GM12864 (cell line): ENCODE data around the gene SCMH1.

Experiments
- DNase-seq: peaks from one replicate; pipeline ENCODE4 v3.0.0-alpha.2; 2011; ENCODE audit warnings: low read depth
- H3K4me3 ChIP-seq: 2 replicates; pipeline ENCODE4 v1.5.1; 2011; ENCODE audit warnings: mild to moderate bottlenecking, low read depth, low read length, control low read depth
- CTCF ChIP-seq: IDR thresholded peaks from 2 replicates; pipeline ENCODE4 v1.5.1; 2011; ENCODE audit warnings: low read depth, mild to moderate bottlenecking, moderate library complexity, low read length, control low read depth, inconsistent platforms; ENCODE audit errors: missing control alignments

Gene SCMH1

GRCh38 chr1:41030872-41031616 lies 211.1 kb downstream of the SCMH1 start:
- DNase-seq: no peak
- TF ChIP-seq CTCF: no peak
- H3K4me3 ChIP-seq: no peak overlapping the region

- no peak overlapping the region for H3K4me3 ChIP-seq
- no peak for TF ChIP-seq CTCF
- DNase-seq: no peak
These were observed 214.0 kb downstream of the SCMH1 start for GRCh38 chr1:41028034-41028642.

- no peak overlapping the region for H3K4me3 ChIP-seq
- TF ChIP-seq CTCF: no peak
- DNase-seq: peak; percentile 15
These were observed 215.9 kb downstream of the SCMH1 start for GRCh38 chr1:41025979-41026819.

- no peak for DNase-seq
- no peak for TF ChIP-seq CTCF
- no peak overlapping the region for H3K4me3 ChIP-seq
These were observed 217.2 kb downstream of the SCMH1 start for GRCh38 chr1:41024953-41025352.

- H3K4me3 ChIP-seq: no peak overlapping the region
- peak; percentile 1 for TF ChIP-seq CTCF
- DNase-seq: no peak
These were observed 218.7 kb downstream of the SCMH1 start for GRCh38 chr1:41023279-41023990.

DNA sequence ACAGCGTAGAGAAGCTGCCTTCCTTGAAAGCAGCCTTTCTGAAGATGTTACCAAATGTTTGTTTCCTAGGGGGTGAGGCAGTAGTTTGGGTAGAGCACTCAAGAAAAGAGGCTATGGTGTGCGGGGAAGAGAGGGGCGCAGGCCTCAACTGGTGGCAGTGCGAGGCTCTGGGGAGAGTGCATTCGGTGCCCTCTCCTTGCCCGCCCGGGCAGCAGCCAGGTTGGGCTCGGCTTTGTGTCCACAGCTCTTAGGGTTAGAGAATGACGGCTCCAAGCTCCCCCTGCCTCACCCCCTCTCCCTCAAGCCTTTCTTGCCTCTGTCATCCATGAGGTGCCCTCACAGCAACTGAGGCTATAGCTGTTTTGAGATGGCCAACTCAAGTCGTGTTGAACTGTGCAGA lies 219.7 kb downstream of the SCMH1 start:
- TF ChIP-seq CTCF: no peak
- H3K4me3 ChIP-seq: no peak overlapping the region
- DNase-seq: no peak
